K562 (cell line): ENCODE data around the gene S100A1. TPM values are rescaled to one million over a fixed set of nuclear protein-coding genes. Genes with fewer than 3 reads are reported as not detected.

Source experiments
- BRD9 ChIP-seq: fragments of 450-650 bp; IDR thresholded peaks from 2 replicates; pipeline ENCODE4 v1.6.1; 2018; ENCODE audit warnings: low read depth; ENCODE audit not compliant: partially characterized antibody
- ELF2 ChIP-seq: fragments of 250-450 bp; sonication (Bioruptor Pico); IDR thresholded peaks from 2 replicates; pipeline ENCODE4 v1.5.0; 2021; ENCODE audit warnings: mild to moderate bottlenecking
- ELF4 ChIP-seq: fragments of 450-650 bp; formaldehyde crosslinking; IDR thresholded peaks from 2 replicates; pipeline ENCODE4 v1.4.0; 2022; ENCODE audit warnings: missing genetic modification characterization
- ESRRA ChIP-seq: fragments of 450-650 bp; IDR thresholded peaks from 2 replicates; pipeline ENCODE4 v1.6.1; 2014; ENCODE audit warnings: low read depth, mild to moderate bottlenecking, moderate library complexity, borderline replicate concordance
- ETV6 ChIP-seq, 3 experiments: fragments of 150-350 bp in 1 of 3; sonication (generic) in 1 of 3; formaldehyde crosslinking in 1 of 3; IDR thresholded peaks; 2 replicates each; pipeline versions ENCODE4 v1.6.1 to v1.8.0; 2014 to 2022; ENCODE audit warnings: borderline replicate concordance in 2 of 3, low read depth in 2 of 3, antibody characterized with exemption in 1 of 3, low read length in 1 of 3, mild to moderate bottlenecking in 1 of 3, missing genetic modification reagents in 1 of 3
- FOXK1 ChIP-seq: sonication (generic); formaldehyde crosslinking; IDR thresholded peaks from 2 replicates; pipeline ENCODE4 v1.8.0; 2022; ENCODE audit warnings: missing genetic modification reagents, mild to moderate bottlenecking, borderline replicate concordance
- HDAC6 ChIP-seq: IDR thresholded peaks from 2 replicates; pipeline ENCODE4 v1.6.1; 2012; ENCODE audit warnings: low read depth, mild to moderate bottlenecking, control low read depth, inconsistent platforms, low read length, moderate library complexity
- KAT8 ChIP-seq: fragments of 450-650 bp; IDR thresholded peaks from 2 replicates; pipeline ENCODE4 v1.6.1; 2016; ENCODE audit warnings: low read depth, mild to moderate bottlenecking
- KDM1A ChIP-seq, 2 experiments: fragments of 450-650 bp; IDR thresholded peaks; 2 replicates each; pipeline ENCODE4 v1.6.1; 2016; ENCODE audit warnings: mild to moderate bottlenecking in 2 of 2
- L3MBTL2 ChIP-seq: fragments of 450-650 bp; IDR thresholded peaks from 2 replicates; pipeline ENCODE4 v1.6.1; 2016; ENCODE audit warnings: mild to moderate bottlenecking, moderate library complexity
- NR0B1 ChIP-seq: fragments of 450-650 bp; IDR thresholded peaks from one replicate; pipeline ENCODE4 v1.6.1; 2018; ENCODE audit warnings: mild to moderate bottlenecking, moderate library complexity; ENCODE audit not compliant: partially characterized antibody
- SIN3B ChIP-seq: fragments of 450-650 bp; IDR thresholded peaks from 2 replicates; pipeline ENCODE4 v1.6.1; 2017; ENCODE audit warnings: low read depth, mild to moderate bottlenecking, moderate library complexity
- TAF9B ChIP-seq: fragments of 450-650 bp; IDR thresholded peaks from 2 replicates; pipeline ENCODE4 v1.6.1; 2018; ENCODE audit warnings: mild to moderate bottlenecking; ENCODE audit not compliant: partially characterized antibody
- TBL1XR1 ChIP-seq, 2 experiments: IDR thresholded peaks; 2 replicates each; pipeline ENCODE4 v1.6.1; 2012; ENCODE audit warnings: improper control_type of control experiment in 2 of 2, low read length in 2 of 2, mild to moderate bottlenecking in 1 of 2
- ZNF239 ChIP-seq: fragments of 250-450 bp; sonication (Bioruptor Pico); IDR thresholded peaks from 2 replicates; pipeline ENCODE4 v1.4.0; 2020; ENCODE audit warnings: mild to moderate bottlenecking
- ZNF282 ChIP-seq: sonication (generic); formaldehyde crosslinking; IDR thresholded peaks from 2 replicates; pipeline ENCODE4 v1.8.1; 2023; ENCODE audit warnings: missing genetic modification reagents
- ZNF511 ChIP-seq: sonication (generic); formaldehyde crosslinking; IDR thresholded peaks from 2 replicates; pipeline ENCODE4 v1.8.0; 2022; ENCODE audit warnings: mild to moderate bottlenecking, missing genetic modification reagents
- polyA plus RNA-seq, 8 experiments: library from polyadenylated mRNA; depleted of rRNA in 4 of 8; stranded (reverse) in 5 of 8; unstranded in 3 of 8; fragments of >200 nt; fragmentation: Nextera tagmentation in 2 of 8; fragmentation: Illumina TruSeq in 1 of 8; extraction: Ambion mirVana in 2 of 8; extraction: Trizol in 1 of 8; gene quantifications; 2 replicates each; pipeline versions ENCODE4 v1.2.1 to v1.2.3, GENCODE V29; 2011 to 2014; ENCODE audit warnings: inconsistent platforms in 1 of 8, missing spikeins in 1 of 8
- total RNA-seq, 7 experiments: library from RNA; depleted of rRNA in 6 of 7; stranded (reverse); fragments of >200 nt in 6 of 7; fragmentation: Illumina TruSeq in 2 of 7; extraction: Trizol in 2 of 7; gene quantifications; 2 replicates each; pipeline versions ENCODE4 v1.2.1 to v1.2.3, GENCODE V29; 2011 to 2021; ENCODE audit warnings: low replicate concordance in 1 of 7
- TF ChIP-seq, protein P1 (sequence below): sonication (generic); formaldehyde crosslinking; IDR thresholded peaks from 2 replicates; pipeline ENCODE4 v1.8.1; 2023; ENCODE audit warnings: mild to moderate bottlenecking, missing genetic modification reagents, moderate library complexity
- TF ChIP-seq, protein P2 (sequence below): fragments of 450-650 bp; conservative IDR thresholded peaks from 2 replicates; pipeline ENCODE4 v1.6.1; 2016; ENCODE audit warnings: missing genetic modification characterization, low read depth, mild to moderate bottlenecking, control low read depth, missing compliant biosample characterization
- TF ChIP-seq, protein P3 (sequence below): fragments of 450-650 bp; IDR thresholded peaks from 2 replicates; pipeline ENCODE4 v1.6.1; 2016; ENCODE audit warnings: antibody characterized with exemption

The S100A1 gene
- total and polyA plus RNA-seq, 9 of the 15 experiments (the other 6 are each of a cell fraction or from before 2014, with no cell fraction given) = 0.44 to 30.1 (median 12.7) TPM

DNA sequence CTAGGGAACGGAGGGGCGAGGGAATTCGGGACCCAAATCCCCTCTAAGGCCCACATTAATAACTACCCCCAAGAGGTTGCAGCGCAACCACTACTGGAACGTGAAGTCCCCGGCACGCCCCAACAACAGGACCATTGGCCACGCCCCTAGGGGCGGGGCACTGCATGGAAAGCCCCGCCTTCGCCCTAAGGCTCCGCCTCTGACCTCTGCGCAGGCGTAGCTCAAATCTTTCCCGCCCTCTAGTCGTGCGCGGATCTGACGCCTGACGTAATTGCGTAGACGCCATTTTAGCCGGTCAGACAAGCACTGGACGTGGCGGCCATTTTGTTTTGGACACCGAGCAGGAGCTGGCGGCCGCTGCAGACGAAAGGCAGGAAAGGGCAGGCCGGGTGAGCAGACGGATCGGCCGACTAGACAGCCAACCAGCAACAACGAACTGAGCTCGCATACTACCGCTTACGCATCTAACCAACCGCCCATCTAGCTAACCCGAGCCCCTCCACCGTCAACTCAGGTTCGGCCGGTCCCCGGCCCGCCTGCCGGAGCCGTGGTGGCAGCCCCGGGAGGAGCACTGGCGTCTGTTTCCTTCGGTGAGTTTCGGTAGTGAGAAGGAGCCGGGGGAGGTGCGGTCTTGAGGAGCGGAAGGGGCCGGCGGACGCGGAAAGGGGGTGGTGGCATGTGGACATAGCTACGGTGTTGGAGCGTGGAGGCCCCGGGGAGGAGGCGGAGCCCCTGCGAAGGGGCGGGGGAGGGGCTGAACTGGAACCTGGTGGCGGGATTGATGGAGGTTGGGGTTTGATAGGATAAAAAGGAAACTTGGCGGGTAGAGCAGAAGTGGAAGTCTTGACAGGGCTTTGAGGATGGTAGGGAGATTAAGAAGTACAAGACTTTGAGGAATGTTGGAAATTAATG lies 5.8 kb downstream of the S100A1 start, which contains the start of gene CHTOP (continued):
- TF ChIP-seq, protein P1, sequence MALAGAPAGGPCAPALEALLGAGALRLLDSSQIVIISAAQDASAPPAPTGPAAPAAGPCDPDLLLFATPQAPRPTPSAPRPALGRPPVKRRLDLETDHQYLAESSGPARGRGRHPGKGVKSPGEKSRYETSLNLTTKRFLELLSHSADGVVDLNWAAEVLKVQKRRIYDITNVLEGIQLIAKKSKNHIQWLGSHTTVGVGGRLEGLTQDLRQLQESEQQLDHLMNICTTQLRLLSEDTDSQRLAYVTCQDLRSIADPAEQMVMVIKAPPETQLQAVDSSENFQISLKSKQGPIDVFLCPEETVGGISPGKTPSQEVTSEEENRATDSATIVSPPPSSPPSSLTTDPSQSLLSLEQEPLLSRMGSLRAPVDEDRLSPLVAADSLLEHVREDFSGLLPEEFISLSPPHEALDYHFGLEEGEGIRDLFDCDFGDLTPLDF (CRISPR knock-in tag) = peak; percentile 94
- TF ChIP-seq HDAC6 (no peak), NR0B1 (no peak), ELF2 (peak; percentile 54; the same call in 1 of the 2 replicates), BRD9 (peak; percentile 96), ELF4 (CRISPR knock-in tag) (peak; percentile 66; the same call in 1 of the 2 replicates), FOXK1 (peak; percentile 95), ZNF239 (CRISPR knock-in tag) (no peak), ZNF282 (no peak), ZNF511 (CRISPR knock-in tag) (peak; percentile 90; the same call in 1 of the 2 replicates), SIN3B (peak; percentile 23; the same call in 1 of the 2 replicates), KDM1A (IDR thresholded peaks at IDR 0.05) (no peak), TAF9B (peak; percentile 95), TBL1XR1 (IDR thresholded peaks at IDR 0.05; ENCODE audit: low read length in 2 of 2) (0 out of 4 replicates have a peak, but pooled peaks of 1 of the 2 experiments have one; percentile 36), ESRRA (peak; percentile 57; the same call in 1 of the 2 replicates), KAT8 (peak; percentile 99), ETV6 (IDR thresholded peaks at IDR 0.05; ENCODE audit: borderline replicate concordance in 1 of 2, low read depth in 2 of 2, low read length in 1 of 2) (no peak), ETV6 (CRISPR knock-in tag; IDR thresholded peaks at IDR 0.05; ENCODE audit: borderline replicate concordance) (0 out of 2 replicates have a peak, but pooled peaks have one; percentile 43), L3MBTL2 (peak; percentile 68)
- TF ChIP-seq, protein P2, sequence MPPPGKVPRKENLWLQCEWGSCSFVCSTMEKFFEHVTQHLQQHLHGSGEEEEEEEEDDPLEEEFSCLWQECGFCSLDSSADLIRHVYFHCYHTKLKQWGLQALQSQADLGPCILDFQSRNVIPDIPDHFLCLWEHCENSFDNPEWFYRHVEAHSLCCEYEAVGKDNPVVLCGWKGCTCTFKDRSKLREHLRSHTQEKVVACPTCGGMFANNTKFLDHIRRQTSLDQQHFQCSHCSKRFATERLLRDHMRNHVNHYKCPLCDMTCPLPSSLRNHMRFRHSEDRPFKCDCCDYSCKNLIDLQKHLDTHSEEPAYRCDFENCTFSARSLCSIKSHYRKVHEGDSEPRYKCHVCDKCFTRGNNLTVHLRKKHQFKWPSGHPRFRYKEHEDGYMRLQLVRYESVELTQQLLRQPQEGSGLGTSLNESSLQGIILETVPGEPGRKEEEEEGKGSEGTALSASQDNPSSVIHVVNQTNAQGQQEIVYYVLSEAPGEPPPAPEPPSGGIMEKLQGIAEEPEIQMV = peak; percentile 67
- TF ChIP-seq, protein P3, sequence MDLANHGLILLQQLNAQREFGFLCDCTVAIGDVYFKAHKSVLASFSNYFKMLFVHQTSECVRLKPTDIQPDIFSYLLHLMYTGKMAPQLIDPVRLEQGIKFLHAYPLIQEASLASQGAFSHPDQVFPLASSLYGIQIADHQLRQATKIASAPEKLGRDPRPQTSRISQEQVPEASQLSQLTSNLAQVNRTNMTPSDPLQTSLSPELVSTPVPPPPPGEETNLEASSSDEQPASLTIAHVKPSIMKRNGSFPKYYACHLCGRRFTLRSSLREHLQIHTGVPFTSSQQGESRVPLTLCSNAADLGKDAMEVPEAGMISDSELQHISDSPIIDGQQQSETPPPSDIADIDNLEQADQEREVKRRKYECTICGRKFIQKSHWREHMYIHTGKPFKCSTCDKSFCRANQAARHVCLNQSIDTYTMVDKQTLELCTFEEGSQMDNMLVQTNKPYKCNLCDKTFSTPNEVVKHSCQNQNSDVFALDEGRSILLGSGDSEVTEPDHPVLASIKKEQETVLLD = peak; percentile 98
